Kidney tubule cell (primary cell): ENCODE results near the gene CAMTA1.
A peak's percentile ranks its signal among the peaks of the same experiment; 100 is the strongest.

Experiments
- DNase-seq: peaks from one replicate; pipeline ENCODE4 v3.0.0-alpha.2; 2018; ENCODE audit warnings: low spot score

CAMTA1 gene

GRCh38 chr1:7743346-7743745, 958.1 kb downstream of the CAMTA1 start:
- no peak for DNase-seq

GRCh38 chr1:7744882-7745281, 959.6 kb downstream of the CAMTA1 start:
- no peak for DNase-seq

DNA sequence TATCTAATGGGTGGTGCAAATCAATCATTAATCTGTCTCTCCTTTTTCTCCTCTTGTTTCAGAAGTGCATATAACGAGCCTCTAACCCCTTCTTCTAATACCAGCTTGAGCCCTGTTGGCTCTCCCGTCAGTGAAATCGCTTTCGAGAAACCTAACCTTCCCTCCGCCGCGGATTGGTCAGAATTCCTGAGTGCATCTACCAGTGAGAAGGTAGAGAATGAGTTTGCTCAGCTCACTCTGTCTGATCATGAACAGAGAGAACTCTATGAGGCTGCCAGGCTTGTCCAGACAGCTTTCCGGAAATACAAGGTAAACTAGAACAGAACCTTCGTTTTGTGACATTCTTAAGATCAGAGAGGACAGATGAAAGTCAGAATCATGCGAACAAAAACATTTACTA, 960.5 kb downstream of the CAMTA1 start:
- DNase-seq: peak; percentile 66

- DNase-seq: no peak
These were observed 962.4 kb downstream of the CAMTA1 start for GRCh38 chr1:7747605-7748004.

GRCh38 chr1:7749126-7749525, 963.9 kb downstream of the CAMTA1 start:
- no peak for DNase-seq

GRCh38 chr1:7751174-7751573, 965.9 kb downstream of the CAMTA1 start:
- no peak for DNase-seq

DNA sequence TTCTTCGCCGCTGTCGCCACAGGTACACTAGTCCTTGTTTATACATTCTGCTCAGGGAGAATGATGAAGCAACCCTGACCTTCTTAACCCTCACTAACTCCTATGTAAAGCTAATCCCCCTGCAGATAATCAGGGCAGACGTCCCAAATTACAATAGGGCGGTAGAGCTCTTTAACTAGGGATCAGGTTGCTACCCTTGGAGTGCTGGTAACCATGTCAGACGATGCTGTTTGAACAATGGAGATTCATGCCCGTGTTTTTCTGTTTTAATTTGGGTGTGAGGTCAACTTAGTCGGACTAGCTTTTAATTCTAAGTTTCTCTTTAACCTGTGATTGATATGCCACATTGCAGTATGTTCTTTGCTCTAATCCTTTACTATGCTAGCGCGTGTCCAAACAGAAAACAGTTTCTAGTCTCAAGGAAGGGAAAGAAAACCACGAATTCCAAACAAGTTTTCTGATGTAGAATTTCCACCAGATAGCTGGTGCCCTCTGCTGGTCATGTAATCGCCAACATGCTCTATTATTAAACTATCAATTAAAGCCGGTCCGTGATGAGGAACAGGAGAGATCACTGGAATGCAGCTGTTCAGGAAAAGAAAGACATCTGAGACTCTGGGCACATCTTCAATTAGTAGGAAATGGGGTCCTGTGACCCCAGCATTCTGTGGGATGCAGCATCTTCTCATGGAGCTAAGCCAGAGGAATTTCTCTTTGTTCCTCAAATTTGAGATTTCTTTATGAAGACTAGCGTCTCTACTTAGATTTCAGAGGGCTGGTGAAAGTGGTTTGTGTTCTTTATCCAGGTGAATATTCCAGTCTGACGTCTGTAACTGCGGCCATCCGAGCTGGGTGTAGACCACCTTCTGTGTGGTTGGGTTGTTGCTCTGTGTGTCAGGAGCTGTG, 967.5 kb downstream of the CAMTA1 start:
- DNase-seq: peak; percentile 63

- peak; percentile 6 for DNase-seq
These were observed 968.4 kb downstream of the CAMTA1 start for GRCh38 chr1:7753641-7754040.

GRCh38 chr1:7754234-7754633, 969.0 kb downstream of the CAMTA1 start:
- no peak for DNase-seq

GRCh38 chr1:7755448-7755847, 970.2 kb downstream of the CAMTA1 start:
- no peak for DNase-seq

DNA sequence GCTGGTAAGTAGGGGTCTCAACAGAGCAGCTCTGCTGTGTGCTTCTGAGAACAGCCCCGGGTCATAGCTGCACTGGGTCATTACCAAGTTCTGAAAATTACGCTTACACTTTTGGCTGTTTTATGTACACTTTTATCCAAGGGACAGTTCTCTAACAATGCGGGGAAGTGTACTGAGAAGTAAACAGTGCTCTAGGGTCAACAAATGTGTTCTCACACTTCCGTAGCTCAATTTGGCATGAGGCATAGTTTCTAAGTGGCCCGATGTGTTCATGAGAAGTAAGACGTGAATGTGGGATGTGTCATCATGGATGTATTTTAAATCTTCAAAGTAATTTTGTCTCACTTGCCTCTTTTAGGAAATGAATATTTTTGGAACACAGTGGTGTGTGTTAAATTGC, 975.0 kb downstream of the CAMTA1 start:
- no peak for DNase-seq

GRCh38 chr1:7761103-7761502, 975.8 kb downstream of the CAMTA1 start:
- no peak for DNase-seq

DNA sequence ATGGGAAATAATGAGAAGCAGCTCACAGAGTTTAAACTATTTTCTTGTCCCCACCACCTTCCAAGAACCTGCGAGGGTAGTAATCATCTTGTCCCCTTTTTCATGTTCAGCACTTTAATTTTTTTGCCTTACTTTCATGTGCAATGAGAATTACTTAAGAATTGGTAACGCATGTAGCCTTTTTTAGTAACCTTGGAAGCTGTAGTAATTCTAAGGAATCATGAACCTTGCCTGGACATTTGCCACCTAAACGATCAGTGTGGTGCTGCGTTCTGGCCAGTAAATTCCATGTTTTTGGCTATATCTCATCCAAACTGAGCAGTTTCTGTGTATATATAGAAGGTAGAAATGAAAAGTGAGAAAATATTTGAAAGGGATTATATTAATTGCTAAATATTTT, 981.9 kb downstream of the CAMTA1 start:
- no peak for DNase-seq

DNA sequence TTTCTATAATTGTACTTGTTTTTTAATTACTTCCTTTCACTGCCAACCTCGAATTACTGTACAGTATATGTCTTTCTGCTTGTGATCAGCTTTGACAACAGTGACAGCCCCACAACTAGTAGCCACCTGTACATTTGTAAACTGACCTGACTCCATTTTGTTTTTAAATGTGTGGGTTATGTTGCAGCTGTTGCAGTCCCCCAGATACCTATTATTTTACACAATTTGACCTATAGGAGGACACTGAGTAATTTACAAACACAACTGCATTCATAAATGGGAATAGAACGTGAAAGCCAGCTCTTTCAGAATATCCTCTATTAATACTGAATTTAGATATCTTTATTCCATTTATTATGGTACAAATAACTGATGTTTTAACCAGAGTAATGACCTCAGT, 983.3 kb downstream of the CAMTA1 start:
- no peak for DNase-seq

DNA sequence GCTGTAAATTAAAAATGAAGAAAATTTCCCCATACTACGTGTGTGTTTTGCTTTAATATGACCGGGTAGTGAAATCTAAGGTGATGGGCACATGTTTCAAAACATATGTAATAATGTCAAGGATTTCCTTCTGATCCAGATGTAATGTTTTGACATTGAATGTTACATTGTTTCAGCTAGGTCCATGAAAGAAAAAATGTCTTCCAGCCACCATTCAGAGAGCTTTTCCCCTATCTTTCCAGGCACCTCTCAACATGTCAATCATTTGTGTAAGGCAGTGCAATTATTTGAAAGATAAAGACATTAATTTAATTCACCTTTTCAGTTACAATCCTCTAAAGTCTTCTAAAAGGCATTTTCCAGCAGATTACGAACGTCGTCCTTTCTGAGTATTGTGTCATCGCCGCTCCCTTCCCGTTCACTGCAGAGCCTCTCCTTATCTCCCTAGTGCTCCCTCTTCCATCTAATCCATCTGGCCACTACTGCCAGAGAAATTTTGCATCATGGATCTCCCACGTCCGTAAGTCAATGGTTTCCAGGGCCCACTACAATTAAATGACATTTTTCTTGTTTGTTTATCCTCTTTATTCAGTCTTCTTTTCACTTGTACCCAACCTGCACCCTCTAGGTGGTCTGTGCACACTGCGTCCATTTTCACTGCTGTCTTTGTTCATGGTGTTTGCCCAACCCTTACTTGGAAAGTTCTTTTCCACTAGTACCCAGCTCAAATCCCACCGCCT, 984.6 kb downstream of the CAMTA1 start:
- DNase-seq: no peak

DNA sequence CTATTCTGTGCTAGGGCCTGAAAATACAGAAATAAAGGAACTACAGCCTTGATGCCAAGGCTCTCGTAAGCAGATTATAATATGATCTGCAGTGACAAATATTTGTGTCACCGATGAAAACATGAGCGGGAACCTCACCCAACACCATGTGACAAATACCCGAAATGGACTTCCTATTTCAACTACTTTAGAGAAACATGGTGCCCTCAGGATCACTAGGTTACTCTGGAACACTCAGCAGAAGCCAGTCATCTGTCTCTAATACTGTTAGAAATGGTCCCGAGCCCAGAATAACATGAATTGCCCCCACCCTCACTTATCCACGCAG, 985.4 kb downstream of the CAMTA1 start:
- DNase-seq: peak; percentile 8

- DNase-seq: peak; percentile 82
These were observed 986.0 kb downstream of the CAMTA1 start, which contains the start of gene VAMP3 for GRCh38 chr1:7770997-7771822. Gene VAMP3 (plus strand): TSS chr1:7771296. CDS start chr1:7771384, 88 bp downstream.

- no peak for DNase-seq
These were observed 986.6 kb downstream of the CAMTA1 start for GRCh38 chr1:7771823-7772299.

- DNase-seq: no peak
These were observed 992.3 kb downstream of the CAMTA1 start for GRCh38 chr1:7777591-7777990.

GRCh38 chr1:7778133-7778628, 992.9 kb downstream of the CAMTA1 start:
- no peak for DNase-seq

- DNase-seq: no peak
These were observed 995.7 kb downstream of the CAMTA1 start for GRCh38 chr1:7780976-7781375.

- DNase-seq: no peak
These were observed 996.2 kb downstream of the CAMTA1 start for GRCh38 chr1:7781501-7781900.
